HG03457 (cell line): ENCODE data around the gene HSF5.

Source experiments
- ATAC-seq: cut with Tn5 transposase; IDR thresholded peaks from one replicate; pipeline ENCODE4 v1.9.1; 2021; ENCODE audit warnings: moderate number of reproducible peaks; ENCODE audit not compliant: unreplicated experiment

HSF5 gene

GRCh38 chr17:58388302-58389190, 99.7 kb downstream of the HSF5 start:
- ATAC-seq, result no peak

- ATAC-seq, result no peak
Measured at GRCh38 chr17:58387834-58388233, 100.4 kb downstream of the HSF5 start.

DNA sequence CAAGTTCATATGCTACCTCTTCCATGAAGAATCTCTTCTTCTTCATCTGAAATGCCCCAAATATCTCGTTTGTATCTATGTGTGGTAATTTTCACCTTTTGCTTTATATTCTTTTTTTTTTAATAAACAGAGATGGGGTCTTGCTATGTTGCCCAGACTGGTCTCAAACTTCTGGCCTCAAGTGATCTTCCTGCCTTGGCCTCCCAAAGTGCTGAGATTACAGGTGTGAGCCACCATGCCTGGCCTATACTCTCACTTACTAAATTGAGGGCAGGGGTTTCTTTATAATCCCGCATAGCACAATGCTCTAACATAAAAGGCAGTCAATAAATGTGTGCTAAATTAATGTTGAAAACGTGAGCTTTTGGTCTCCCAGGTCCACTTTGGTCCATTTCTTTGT, 101.5 kb downstream of the HSF5 start:
- ATAC-seq, result no peak

- no peak for ATAC-seq
Measured at GRCh38 chr17:58385359-58385899, 102.8 kb downstream of the HSF5 start.

- no peak for ATAC-seq
Measured at GRCh38 chr17:58384897-58385296, 103.3 kb downstream of the HSF5 start.

GRCh38 chr17:58383892-58384462, 104.2 kb downstream of the HSF5 start:
- ATAC-seq, result no peak

- ATAC-seq, result no peak
Measured at GRCh38 chr17:58382872-58383242, 105.4 kb downstream of the HSF5 start.

GRCh38 chr17:58382108-58382871, 105.9 kb downstream of the HSF5 start:
- ATAC-seq, result no peak

GRCh38 chr17:58381124-58382035, 106.8 kb downstream of the HSF5 start:
- ATAC-seq, result no peak

GRCh38 chr17:58380207-58381123, 107.7 kb downstream of the HSF5 start:
- ATAC-seq, result no peak

GRCh38 chr17:58379511-58379824, 108.7 kb downstream of the HSF5 start:
- ATAC-seq, result no peak

GRCh38 chr17:58378733-58379510, 109.3 kb downstream of the HSF5 start:
- ATAC-seq, result no peak

DNA sequence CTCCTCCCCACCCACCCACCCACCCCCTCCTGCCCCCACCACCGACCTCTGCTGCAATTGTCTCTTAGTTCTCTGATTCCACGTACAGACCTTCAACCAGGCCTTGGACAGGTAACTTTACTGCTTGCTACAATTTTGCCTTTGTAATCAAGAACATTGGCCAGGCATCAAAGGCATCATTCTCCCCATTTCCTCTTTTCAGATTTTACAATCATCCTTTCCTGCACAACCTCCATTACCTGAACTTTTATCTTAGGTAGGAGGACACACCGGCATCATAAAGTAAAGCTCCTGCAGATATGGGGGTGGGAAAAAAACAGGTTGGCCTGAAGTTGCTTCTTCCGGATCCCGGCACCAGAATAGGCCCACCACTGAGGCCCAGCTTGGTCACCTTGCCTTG, 110.5 kb downstream of the HSF5 start:
- ATAC-seq, result no peak

GRCh38 chr17:58377093-58377601, 111.1 kb downstream of the HSF5 start:
- no peak for ATAC-seq

GRCh38 chr17:58376472-58377000, 111.7 kb downstream of the HSF5 start:
- ATAC-seq, result no peak

DNA sequence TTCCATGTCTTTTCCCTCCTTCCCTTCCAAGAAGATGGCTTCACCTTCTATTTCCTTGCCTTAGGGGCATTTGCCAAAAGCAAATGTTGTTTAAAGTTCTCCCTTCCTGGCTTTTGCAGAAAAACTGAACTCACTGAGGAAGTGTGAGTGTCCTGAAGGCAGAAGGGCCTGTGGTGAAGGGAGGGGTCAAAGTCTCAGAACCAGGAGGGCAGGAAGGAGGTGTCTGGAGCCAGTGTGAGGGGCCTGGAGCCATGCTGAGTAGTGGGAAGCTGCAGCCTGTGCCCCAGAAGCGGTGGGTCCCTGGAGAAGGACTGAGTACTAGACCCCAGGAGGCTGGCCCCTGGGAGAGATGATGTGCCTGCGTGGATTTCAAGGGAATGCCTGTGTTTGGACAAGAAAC, 112.4 kb downstream of the HSF5 start:
- no peak for ATAC-seq

- ATAC-seq, result no peak
Measured at GRCh38 chr17:58375256-58375655, 113.0 kb downstream of the HSF5 start.

GRCh38 chr17:58373923-58374322, 114.3 kb downstream of the HSF5 start:
- ATAC-seq, result no peak
